GM10266 (cell line): ENCODE results near the gene FAM78A.
"Not testable (repeated sequence)": the region's sequence is repeated elsewhere in the genome, so short reads cannot be mapped to it uniquely, and the experiment has no call there.

Experiments used
- DNase-seq: peaks from one replicate; pipeline ENCODE4 v3.0.0; 2012; ENCODE audit errors: extremely low spot score
- TF ChIP-seq, protein P1 (sequence below): IDR thresholded peaks from 2 replicates; pipeline ENCODE4 v1.5.1; 2012; ENCODE audit warnings: mild to moderate bottlenecking, low read depth; ENCODE audit not compliant: control insufficient read depth, insufficient read depth; ENCODE audit errors: missing control alignments

The FAM78A gene

GRCh38 chr9:131270171-131271015, 5.9 kb downstream of the FAM78A start:
- TF ChIP-seq, protein P1, sequence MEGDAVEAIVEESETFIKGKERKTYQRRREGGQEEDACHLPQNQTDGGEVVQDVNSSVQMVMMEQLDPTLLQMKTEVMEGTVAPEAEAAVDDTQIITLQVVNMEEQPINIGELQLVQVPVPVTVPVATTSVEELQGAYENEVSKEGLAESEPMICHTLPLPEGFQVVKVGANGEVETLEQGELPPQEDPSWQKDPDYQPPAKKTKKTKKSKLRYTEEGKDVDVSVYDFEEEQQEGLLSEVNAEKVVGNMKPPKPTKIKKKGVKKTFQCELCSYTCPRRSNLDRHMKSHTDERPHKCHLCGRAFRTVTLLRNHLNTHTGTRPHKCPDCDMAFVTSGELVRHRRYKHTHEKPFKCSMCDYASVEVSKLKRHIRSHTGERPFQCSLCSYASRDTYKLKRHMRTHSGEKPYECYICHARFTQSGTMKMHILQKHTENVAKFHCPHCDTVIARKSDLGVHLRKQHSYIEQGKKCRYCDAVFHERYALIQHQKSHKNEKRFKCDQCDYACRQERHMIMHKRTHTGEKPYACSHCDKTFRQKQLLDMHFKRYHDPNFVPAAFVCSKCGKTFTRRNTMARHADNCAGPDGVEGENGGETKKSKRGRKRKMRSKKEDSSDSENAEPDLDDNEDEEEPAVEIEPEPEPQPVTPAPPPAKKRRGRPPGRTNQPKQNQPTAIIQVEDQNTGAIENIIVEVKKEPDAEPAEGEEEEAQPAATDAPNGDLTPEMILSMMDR, result no peak
- peak; percentile 77 for DNase-seq

GRCh38 chr9:131266266-131267229, 9.8 kb downstream of the FAM78A start:
- no peak for DNase-seq
- TF ChIP-seq, protein P1, result no peak

DNA sequence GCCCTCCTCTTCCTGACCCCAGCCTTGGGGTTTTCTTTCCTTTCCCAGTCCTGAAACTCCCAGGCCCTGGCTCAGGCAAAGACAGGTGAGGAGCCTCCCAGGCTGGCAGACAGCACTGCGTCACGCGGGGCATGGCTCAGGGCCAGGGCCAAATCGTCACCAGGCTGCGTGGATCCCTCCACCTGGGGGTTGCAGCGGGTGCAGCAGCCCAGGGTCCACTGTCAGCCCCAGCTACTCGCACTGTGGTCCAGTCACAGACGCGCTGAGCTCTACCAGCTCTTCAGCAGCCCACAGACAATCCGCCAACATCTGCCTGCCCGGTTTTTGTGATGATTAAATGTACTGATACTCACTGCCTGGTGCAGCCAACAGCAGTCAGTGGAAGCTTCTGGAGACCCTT, 12.1 kb downstream of the FAM78A start:
- DNase-seq, result no peak
- TF ChIP-seq, protein P1, result no peak

- TF ChIP-seq, protein P1, result no peak
- no peak for DNase-seq
Measured at GRCh38 chr9:131263701-131264100, 12.6 kb downstream of the FAM78A start.

- not testable (repeated sequence) for DNase-seq
Measured at GRCh38 chr9:131263033-131263343, 13.3 kb downstream of the FAM78A start.

DNA sequence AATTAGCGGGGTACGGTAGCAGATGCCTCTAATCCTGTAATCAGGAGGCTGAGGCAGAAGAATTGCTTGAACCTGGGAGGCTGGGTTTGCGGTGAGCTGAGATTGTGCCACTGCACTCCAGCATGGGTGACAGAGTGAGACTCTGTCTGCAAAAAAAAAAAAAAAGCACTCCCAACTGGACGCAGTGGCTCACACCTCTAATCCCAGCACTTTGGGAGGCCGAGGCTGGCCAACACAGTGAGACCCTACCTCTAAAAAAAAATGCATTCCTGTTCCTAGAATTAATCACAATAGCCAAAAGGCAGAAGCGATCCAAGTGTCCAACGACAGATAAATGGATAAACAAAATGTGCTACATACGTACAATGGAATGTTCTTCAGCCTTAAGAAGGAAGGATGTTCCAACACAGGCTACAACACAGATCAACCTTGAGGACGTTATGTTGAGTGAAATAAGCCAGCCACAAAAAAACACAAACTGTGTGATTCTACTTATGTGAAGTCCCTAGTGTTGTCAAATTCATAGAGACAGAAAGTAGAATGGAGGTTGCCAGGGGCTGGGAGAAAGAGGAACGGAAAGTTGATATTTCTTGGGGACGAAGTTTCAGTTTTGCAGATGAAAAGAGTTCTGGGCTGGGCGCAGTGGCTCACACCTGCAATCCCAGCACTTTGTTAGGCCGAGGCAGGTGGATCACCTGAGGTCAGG, 13.8 kb downstream of the FAM78A start:
- DNase-seq, result peak; percentile 43
- TF ChIP-seq, protein P1, result no peak

DNA sequence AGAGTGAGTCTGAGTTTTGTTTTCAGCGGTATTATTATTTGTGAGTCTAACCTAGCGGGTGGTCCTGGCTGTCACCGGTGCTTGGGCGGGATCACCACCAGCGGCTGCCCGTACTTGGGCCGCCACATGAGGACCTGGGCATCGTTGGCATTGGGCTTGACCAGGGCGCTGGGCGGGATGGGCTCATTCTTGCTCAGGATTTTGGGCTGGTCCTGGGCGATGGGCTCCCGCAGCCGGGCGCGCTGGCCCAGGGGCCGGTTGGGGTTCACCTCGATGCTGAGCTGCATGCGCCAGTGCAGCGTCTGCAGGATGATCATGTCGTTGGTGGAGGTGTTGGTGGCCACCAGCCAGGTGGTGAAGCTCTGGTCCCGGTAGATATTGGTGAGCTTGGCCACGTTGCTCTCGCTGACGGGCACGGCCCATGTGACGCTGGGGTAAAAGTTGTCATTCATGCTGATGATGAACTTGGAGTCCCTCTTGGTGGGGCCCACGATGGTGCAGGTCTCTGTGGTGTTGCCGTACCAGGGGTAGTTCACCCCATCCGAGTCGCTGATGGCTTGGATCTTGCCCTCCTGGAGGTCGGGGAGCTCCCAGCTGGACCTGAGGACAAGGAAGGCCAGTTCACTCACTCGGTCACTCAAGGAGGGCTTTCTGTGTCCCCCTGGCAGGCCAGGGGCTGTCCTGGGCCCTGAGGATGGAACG, 15.4 kb downstream of the FAM78A start:
- DNase-seq, result no peak
- TF ChIP-seq, protein P1, result no peak
